ENCODE results near the gene SNX14.

DNA sequence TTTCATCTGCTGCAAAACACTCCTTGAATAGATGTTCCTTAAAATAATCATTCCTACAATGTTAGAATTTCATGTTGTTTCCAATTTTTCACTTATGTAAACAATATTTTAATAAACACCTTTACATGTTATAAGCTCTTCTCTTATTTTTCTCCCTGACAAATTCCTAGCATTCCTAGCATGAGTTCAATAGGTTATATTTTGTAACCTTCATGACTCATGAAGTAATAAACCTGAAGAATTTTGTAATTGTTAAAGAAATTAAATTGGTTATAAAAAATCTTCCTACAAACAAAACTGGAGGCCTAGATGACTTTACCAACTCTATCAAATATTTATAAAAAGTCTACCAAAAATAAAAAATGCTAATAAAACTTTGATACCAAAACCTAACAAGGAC is 77.5 kb downstream of the SNX14 start:
- TF ChIP-seq, protein P1, sequence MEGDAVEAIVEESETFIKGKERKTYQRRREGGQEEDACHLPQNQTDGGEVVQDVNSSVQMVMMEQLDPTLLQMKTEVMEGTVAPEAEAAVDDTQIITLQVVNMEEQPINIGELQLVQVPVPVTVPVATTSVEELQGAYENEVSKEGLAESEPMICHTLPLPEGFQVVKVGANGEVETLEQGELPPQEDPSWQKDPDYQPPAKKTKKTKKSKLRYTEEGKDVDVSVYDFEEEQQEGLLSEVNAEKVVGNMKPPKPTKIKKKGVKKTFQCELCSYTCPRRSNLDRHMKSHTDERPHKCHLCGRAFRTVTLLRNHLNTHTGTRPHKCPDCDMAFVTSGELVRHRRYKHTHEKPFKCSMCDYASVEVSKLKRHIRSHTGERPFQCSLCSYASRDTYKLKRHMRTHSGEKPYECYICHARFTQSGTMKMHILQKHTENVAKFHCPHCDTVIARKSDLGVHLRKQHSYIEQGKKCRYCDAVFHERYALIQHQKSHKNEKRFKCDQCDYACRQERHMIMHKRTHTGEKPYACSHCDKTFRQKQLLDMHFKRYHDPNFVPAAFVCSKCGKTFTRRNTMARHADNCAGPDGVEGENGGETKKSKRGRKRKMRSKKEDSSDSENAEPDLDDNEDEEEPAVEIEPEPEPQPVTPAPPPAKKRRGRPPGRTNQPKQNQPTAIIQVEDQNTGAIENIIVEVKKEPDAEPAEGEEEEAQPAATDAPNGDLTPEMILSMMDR (IDR thresholded peaks at IDR 0.05): no peak
- TF ChIP-seq POLR2A (IDR thresholded peaks at IDR 0.05): no peak

Measured in heart left ventricle (tissue), 13 donors.